CD4-positive, alpha-beta T cell treated with Interleukin-4 for 4 hours (primary cell): ENCODE measurements around the gene SAFB2.
A peak's percentile ranks its signal among the peaks of the same experiment; 100 is the strongest.

Experiments
- DNase-seq: peaks from one replicate; pipeline ENCODE4 v3.0.0-alpha.2; 2020

Gene SAFB2

DNA sequence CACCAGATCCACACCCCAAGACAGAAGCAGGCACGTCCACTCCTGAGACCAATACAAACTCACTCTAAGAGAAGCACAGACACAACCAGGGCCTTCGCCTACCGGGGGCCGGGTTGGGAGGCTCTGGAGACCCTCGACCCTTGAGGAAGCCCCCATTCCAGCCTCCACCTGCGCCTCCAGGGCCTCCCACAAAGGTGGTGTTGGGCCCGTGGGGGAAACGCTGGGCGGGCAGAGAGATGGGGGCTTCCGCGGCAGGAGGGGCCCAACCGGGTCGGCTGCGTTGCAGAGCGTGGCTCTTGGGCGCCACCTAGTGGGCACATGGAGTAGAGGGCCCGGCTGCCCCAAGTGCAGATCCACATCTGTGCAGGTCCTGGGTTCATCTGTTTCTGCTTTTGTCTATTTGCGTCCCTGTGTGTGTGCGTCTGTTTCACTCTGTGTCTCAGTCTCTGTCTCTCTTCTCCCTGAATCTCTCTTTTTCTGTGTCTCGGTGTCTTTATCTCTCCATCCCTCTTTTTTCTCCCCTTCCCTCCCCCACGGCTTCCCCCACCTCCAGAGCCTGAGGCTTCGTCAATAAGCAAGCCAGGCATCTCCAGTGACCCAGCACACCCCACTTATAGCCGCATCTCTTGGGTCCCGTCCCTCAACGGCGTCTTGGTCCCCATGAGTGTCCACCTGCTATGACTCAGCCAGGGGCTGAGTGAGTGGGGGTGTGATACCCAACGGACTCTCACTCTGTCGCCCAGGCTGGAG, 44.3 kb downstream of the SAFB2 start:
- peak; percentile 57 for DNase-seq

- no peak for DNase-seq
Measured at GRCh38 chr19:5575590-5575989, 47.0 kb downstream of the SAFB2 start.

- no peak for DNase-seq
Measured at GRCh38 chr19:5572556-5573286, 49.9 kb downstream of the SAFB2 start.

- DNase-seq, result no peak
Measured at GRCh38 chr19:5571777-5572176, 50.8 kb downstream of the SAFB2 start.

- DNase-seq, result no peak
Measured at GRCh38 chr19:5567970-5568407, 54.6 kb downstream of the SAFB2 start.

- DNase-seq, result no peak
Measured at GRCh38 chr19:5567360-5567969, 55.1 kb downstream of the SAFB2 start, which contains the start of gene TINCR. Gene TINCR, minus strand, starts transcription at chr19:5567953.

DNA sequence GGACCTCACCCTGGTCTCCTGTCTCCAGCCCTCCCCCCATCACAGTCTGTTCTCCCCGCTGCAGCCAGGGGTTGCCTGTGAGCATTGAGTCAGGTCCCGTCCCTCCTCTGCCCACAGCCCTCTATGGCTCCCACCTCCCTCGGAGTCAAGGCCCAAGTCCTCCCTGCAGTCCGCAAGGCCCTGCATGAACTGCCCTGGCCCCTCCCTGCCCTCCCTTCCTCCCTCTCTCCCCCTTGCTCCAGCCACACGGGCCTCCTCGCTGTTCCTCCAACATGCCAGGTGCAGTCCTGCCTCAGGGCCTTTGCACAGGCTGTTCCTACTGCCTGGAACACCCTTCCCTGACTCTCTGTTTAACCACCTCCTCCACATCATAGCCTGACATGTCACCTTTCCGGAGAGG, 57.6 kb downstream of the SAFB2 start:
- DNase-seq, result no peak

- DNase-seq, result no peak
Measured at GRCh38 chr19:5563935-5564612, 58.5 kb downstream of the SAFB2 start.

DNA sequence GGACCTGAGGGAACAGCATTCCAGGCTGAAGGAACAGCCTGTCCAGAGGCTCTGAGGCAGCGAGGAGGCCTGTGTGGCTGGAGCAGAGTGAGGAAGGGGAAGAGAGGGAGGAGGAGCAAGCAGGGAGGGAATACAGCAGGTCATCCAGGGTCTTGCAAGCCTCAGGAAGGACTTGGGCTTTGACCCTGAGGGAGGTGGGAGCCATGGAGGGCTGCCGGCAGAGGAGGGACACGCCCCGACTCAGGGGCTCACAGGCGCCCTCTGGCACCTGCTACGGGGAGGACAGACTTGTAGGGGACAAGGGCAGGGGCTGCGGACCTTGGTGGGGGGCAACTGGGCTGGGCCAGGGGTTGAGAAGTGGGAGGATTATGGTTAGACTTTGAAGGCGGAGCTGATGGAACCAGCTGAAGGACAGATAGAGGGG, 59.6 kb downstream of the SAFB2 start:
- no peak for DNase-seq

GRCh38 chr19:5562280-5562679, 60.3 kb downstream of the SAFB2 start:
- no peak for DNase-seq

- DNase-seq, result no peak
Measured at GRCh38 chr19:5561559-5561958, 61.0 kb downstream of the SAFB2 start.

- no peak for DNase-seq
Measured at GRCh38 chr19:5560156-5560555, 62.4 kb downstream of the SAFB2 start.

DNA sequence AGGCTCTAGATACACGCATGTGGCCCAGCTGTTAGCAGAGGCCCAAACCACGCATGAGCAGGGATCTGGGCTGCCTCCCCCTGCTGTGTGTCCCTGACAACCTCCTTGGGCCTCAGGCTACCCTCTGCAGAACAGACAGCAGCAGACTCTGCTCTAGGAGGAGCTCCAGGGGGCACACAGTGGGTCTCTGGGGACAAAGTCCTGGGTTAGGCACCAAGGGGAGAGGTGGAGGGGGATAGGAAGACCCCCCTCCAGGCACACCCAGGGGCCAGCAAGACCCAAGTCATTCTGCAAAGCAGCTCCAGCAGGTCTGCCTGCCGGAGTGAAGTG, 62.8 kb downstream of the SAFB2 start:
- DNase-seq, result no peak

- no peak for DNase-seq
Measured at GRCh38 chr19:5558101-5558621, 64.4 kb downstream of the SAFB2 start.

DNA sequence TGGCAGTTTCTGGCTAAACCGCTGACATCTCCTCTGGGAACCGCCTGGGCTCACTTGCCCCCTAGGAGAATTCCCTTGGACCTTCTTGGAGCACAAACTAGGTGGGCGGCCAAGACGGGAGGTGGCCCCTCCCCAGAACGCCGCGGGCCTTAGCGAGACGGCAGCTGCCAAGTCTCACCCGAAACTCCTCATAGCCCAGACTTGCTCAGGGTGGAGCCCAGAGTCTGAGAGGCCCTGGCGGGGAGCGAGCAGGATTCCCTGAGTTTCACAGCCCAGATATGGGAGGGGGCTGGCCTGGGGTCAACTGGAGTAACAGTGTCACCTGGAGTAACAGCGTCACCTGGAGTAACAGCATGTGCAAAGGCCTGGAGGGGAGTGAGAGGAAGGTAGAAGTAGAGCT, 64.9 kb downstream of the SAFB2 start:
- DNase-seq, result no peak

DNA sequence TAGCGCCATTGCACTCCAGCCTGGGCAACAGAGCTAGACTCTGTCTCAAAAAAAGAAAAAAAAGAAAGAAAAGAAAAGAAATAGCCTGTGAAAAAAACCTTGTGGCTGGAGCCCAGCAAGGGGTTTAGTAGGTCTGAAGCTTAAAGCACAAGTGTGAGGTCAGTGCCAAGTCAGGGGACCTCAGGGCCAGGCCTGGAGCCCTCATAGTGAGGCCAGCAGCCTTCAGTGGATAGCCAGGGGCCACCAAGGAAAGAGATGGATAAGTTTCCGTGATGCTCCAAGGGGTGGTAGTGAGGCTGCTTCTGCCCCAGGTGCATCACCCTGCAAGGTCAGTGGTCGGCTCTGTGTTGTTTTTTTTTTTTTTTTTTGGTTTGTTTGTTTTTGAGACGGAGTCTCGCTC, 67.7 kb downstream of the SAFB2 start:
- DNase-seq, result no peak

- no peak for DNase-seq
Measured at GRCh38 chr19:5553892-5554291, 68.7 kb downstream of the SAFB2 start.

DNA sequence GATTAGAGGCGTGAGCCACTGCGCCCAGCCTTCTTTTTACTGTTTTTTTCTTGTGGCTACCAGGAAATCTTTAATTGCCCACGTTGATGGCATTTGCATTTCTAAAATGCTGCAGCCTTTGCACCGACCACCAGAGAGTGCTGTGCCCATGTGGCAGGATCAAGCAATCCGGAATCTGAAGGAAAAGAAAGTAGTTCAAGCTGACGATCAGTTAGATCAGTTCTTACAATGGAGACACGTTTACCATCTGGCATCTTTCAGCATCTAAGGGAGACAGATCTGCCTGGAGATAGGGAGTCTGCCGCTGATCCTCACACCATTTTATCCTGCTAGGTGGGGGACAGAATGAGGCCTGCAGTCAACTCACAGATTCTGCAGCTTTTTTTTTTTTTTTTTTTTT, 74.7 kb downstream of the SAFB2 start:
- DNase-seq, result no peak

DNA sequence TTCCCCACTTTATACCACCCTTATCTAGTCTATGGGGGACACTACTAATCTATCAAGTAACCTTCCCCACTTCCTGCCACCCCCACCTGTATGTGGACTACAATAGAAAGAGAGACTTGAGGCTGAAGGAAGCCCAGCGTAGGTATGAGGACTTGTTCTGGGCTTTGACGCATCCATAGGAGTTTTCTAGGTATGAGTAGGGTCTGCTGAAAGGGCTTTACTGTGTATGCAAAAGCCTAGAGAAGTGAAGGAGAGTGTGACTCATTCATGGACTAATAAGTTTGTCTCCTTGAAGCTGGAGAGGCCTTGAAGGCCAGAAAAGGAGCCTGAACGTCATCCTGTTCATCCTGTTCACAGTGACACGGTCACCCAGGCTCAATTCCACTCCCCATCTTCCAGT, 76.6 kb downstream of the SAFB2 start:
- no peak for DNase-seq

DNA sequence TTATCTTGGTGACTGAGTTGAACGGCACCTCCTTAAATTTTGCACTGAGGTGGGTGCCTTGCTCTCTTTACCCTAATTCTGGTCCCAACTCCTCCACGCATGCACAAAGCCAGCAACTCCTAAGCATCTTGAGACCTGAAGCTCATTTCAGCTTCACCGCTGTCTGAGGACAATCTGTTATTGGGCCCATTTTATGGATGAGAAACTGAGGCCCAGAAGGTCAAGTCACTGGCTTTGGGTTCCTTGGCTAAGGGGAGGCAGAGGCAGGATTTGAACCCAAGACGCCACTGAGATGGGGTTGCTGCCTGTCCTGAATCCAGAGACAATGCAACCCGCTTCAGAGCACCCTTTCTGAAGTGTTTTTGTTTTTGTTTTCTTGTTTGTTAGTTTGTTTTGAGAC, 77.5 kb downstream of the SAFB2 start:
- DNase-seq, result no peak

DNA sequence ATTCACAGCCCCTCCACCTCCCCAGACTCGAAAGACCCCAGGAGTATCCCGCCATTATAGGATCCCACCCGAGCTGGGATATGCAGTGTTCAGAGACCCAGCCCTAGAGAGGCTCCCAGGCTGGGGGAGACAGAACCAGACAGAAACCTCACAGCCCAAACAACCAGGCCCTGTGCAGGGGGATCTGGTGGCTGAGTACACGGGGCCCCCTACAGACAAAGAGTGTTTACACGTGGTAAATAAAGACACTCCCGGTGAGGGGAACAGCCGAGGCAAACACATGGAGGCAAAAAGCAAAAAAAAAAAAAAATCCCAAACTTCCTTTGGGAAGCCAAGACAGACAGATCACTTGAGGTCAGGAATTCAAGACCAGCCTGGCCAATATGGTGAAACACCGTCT, 79.9 kb downstream of the SAFB2 start:
- no peak for DNase-seq

DNA sequence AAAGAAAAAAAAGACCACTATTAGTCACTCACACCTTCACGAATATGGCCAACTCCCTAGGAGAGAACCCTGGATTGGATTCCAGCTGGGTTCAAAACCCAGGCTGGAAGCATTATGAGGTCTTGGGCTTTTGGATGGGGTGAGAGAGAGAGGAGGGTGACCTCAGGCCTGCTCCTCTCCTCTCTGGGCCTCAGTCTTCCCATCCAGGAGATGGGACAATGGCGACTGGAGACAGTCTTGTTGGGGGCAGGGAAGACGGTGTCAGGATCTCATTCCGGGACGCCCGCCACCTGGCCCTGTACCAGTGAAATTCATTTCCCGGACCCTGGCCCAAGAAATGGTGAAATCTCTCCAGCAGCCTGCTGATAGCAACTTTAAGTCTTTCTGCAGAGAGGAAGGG, 81.1 kb downstream of the SAFB2 start:
- no peak for DNase-seq

DNA sequence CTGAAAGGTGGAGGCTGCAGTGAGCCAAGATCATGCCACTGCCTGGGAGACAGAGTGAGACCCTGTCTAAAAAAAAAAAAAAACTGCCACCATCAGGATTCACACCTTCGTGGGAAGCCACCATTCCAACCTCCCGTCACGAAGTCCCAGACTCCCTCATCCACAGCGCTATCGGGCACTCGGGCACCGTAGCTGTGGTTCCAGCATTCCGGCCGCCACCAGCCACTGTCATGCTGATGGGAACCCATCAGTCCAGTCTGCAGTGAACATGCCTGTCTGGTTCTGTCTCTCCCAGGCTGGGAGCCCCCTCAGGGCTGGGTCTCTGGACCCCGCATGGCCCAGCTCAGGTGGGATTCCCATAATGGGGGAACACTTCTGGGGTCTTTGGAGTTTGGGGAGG, 82.4 kb downstream of the SAFB2 start:
- no peak for DNase-seq
